HG02852 (cell line): ENCODE results near the gene C10orf90.

Experiments used
- ATAC-seq: cut with Tn5 transposase; IDR thresholded peaks from one replicate; pipeline ENCODE4 v1.9.1; 2021; ENCODE audit warnings: mild to moderate bottlenecking, moderate library complexity; ENCODE audit not compliant: unreplicated experiment

C10orf90 gene

GRCh38 chr10:126511917-126512479 lies 158.5 kb downstream of the C10orf90 start:
- no peak for ATAC-seq

- ATAC-seq = no peak
These were observed 161.3 kb downstream of the C10orf90 start for GRCh38 chr10:126509182-126509581.

- ATAC-seq = no peak
These were observed 161.9 kb downstream of the C10orf90 start for GRCh38 chr10:126508535-126509040.

GRCh38 chr10:126504761-126505112 lies 165.8 kb downstream of the C10orf90 start:
- ATAC-seq = no peak

- no peak for ATAC-seq
These were observed 166.3 kb downstream of the C10orf90 start for GRCh38 chr10:126504063-126504760.

- no peak for ATAC-seq
These were observed 167.0 kb downstream of the C10orf90 start for GRCh38 chr10:126503392-126504062.

GRCh38 chr10:126502441-126502840 lies 168.1 kb downstream of the C10orf90 start:
- ATAC-seq = no peak

- ATAC-seq = no peak
These were observed 168.7 kb downstream of the C10orf90 start for GRCh38 chr10:126501828-126502227.

GRCh38 chr10:126500866-126501265 lies 169.6 kb downstream of the C10orf90 start:
- ATAC-seq = no peak

GRCh38 chr10:126500185-126500584 lies 170.3 kb downstream of the C10orf90 start:
- no peak for ATAC-seq

- no peak for ATAC-seq
These were observed 170.7 kb downstream of the C10orf90 start for GRCh38 chr10:126499744-126500143.

- no peak for ATAC-seq
These were observed 172.8 kb downstream of the C10orf90 start for GRCh38 chr10:126497672-126498071.

- no peak for ATAC-seq
These were observed 173.5 kb downstream of the C10orf90 start for GRCh38 chr10:126496771-126497545.

GRCh38 chr10:126491476-126491875 lies 179.0 kb downstream of the C10orf90 start:
- no peak for ATAC-seq

- ATAC-seq = no peak
These were observed 189.3 kb downstream of the C10orf90 start for GRCh38 chr10:126481181-126481580.

- ATAC-seq = no peak
These were observed 189.8 kb downstream of the C10orf90 start for GRCh38 chr10:126480648-126481047.

GRCh38 chr10:126479280-126479895 lies 191.1 kb downstream of the C10orf90 start:
- ATAC-seq = no peak

- no peak for ATAC-seq
These were observed 191.9 kb downstream of the C10orf90 start for GRCh38 chr10:126478546-126478945.

- ATAC-seq = no peak
These were observed 194.2 kb downstream of the C10orf90 start for GRCh38 chr10:126476246-126476645.

- no peak for ATAC-seq
These were observed 195.3 kb downstream of the C10orf90 start for GRCh38 chr10:126475074-126475691.
